ENCODE results near the gene TRAPPC10. TPM values are rescaled to one million over a fixed set of nuclear protein-coding genes. Genes with fewer than 3 reads are reported as not detected.
A peak's percentile ranks its signal among the peaks of the same experiment; 100 is the strongest.

Gene TRAPPC10
- total RNA-seq, 2 experiments from 2014 or later = 61.7 to 76.9 TPM

DNA sequence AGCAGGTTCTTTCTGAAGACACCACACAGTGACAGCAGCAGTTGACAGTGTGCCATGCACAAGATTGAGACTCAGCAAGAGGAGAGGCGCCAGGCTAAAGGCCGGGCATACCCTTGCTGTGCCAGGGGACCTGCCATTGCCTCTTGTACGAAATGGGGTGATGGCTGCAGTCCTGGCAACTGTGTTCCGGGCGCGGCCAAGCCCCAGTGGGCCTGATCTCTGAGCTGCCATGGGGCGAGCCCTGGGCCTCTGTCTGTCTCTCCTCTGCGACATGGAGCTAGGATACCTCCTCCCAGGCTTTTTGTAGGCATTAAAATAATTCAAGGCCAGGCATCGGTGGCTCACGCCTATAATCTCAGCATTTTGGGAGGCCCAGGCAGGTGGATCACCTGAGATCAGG, 9.6 kb upstream of the TRAPPC10 start:
- Mint-ChIP-seq H3K4me1 (no peaks in the 10 kb centered on the region), H3K9me3 (no peaks in the 10 kb centered on the region), H3K27me3 (peaks cover 15% of the 10 kb centered on the region), H3K36me3 (ENCODE audit: low read depth) (no peaks in the 10 kb centered on the region), H3K27ac (no peak overlapping the region), H3K4me3 (no peak overlapping the region)
- DNase-seq = no peak
- POLR2A ChIA-PET = no interaction called here
- CTCF ChIA-PET = interaction anchor here (2.2 kb wide), 1 partner anchor 10 kb away, joined by 7 read pairs; the partner anchor contains the start of gene TRAPPC10

DNA sequence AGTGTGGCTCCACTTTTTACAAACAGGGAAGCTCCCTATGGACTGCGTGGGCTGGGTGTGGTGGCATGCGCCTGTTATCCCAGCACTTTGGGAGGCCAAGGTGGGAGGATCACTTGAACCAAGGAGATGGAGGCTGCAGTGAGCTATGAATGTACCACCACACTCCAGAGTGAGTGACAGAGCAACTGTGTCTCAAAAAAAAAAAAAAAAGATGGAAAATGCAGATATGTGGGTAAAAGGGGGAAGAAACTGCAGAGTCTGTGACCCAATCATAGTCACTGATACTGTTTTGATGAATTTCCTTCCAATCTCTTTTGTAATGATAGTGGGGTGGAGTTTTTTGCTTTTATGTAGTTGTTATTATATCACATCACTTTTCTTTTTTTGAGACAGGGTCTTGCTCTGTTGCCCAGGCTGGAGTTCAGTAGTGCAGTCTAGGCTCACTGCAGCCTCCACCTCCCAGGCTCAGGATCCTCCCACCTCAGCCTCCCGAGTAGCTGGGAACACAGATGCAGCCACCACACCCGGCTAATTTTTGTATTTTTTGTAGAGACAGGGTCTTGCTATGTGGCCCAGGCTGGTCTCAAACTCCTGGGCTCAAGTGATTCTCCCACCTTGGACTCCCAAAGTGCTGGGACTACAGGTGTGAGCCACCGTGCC, 8.7 kb upstream of the TRAPPC10 start:
- Mint-ChIP-seq H3K27me3 (peaks cover 6% of the 10 kb centered on the region), H3K36me3 (ENCODE audit: low read depth) (peaks cover 3% of the 10 kb centered on the region), H3K9me3 (no peaks in the 10 kb centered on the region), H3K27ac (no peak overlapping the region), H3K4me1 (no peaks in the 10 kb centered on the region), H3K4me3 (no peak overlapping the region)
- DNase-seq = no peak
- ChIA-PET POLR2A (no interaction called here), CTCF (interaction anchor here (0.6 to 2.2 kb wide), 3 partner anchors 9 to 82 kb away, joined by 3 to 7 read pairs (median 5); partner anchors contain the start of gene TRAPPC10)

DNA sequence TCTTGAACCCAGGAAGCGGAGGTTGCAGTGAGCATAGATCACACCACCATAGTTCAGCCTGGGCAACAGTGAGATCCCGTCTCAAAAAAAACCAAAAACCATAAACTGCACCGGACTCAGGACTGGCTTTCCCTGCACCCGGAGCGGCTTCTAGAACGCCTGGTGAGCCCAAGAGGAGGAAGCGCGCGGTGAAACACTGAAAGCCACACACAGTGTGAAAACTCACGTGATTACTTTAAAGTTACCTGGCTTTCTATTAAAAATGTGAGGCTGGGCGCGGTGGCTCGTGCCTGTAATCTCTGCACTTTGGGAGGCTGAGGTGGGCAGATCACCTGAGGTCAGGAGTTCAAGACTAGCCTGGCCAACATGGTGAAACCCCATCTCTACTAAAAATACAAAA, 7.0 kb upstream of the TRAPPC10 start:
- Mint-ChIP-seq H3K27me3 (no peaks in the 10 kb centered on the region), H3K27ac (no peak overlapping the region), H3K4me1 (peaks cover 3% of the 10 kb centered on the region), H3K36me3 (ENCODE audit: low read depth) (peaks cover 4% of the 10 kb centered on the region), H3K9me3 (no peaks in the 10 kb centered on the region), H3K4me3 (no peak overlapping the region)
- POLR2A ChIA-PET = no interaction called here
- DNase-seq = no peak
- CTCF ChIA-PET = no interaction called here

DNA sequence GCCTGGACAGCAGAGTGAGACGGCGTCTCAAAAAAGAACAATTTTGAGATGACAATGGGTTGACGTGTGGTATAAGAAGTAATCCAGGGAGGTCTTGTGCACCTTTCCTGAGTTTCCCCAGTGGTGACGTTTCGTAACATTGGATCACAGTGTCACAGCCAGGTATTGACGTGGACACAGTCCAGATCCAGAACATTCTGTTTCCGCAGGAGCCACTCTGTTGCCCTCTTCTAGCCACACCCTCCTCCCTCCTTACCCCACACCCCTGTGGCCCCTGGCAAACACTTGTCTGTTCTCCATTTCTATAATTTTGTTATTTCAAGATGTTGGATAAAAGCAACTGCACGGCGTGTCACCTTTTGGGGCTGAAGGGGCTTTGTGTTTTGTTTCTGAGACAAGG, 6.5 kb upstream of the TRAPPC10 start:
- no peak for DNase-seq
- no peak overlapping the region for H3K27ac Mint-ChIP-seq
- CTCF ChIA-PET = no interaction called here
- peaks cover 8% of the 10 kb centered on the region for H3K4me1 Mint-ChIP-seq
- POLR2A ChIA-PET = no interaction called here
- no peak overlapping the region for H3K4me3 Mint-ChIP-seq
- no peaks in the 10 kb centered on the region for H3K9me3 Mint-ChIP-seq
- H3K36me3 Mint-ChIP-seq (ENCODE audit: low read depth) = peaks cover 6% of the 10 kb centered on the region
- no peaks in the 10 kb centered on the region for H3K27me3 Mint-ChIP-seq

DNA sequence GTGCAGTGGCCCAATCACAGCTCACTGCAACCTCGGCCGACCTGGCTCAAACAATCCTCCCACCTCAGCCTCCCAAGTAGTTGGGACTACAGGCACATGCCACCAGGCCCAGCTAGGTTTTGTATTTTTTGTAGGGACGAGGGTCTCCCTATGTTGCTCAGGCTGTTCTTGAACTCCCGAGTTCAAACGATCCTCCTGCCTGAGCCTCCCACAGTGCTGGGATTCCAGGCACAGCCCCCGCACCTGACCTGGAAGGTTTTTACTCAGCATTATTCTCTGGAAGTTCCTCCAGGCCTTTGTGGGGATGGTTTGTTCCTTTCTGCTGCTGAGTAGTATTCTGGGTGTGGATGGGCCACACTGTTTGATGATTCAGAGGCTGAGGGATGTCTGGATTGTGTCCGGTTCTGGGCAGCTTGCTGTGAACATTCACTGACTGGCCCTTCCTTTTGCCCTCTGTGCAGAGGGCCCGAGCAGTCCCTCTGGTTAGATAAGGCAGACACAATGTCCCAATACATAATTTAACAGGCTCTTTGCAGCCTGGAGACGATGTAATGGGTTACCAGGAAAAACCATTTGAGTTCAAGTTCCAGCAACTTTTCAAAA, 6.0 kb upstream of the TRAPPC10 start:
- Mint-ChIP-seq H3K9me3 (no peaks in the 10 kb centered on the region), H3K27ac (no peak overlapping the region), H3K27me3 (no peaks in the 10 kb centered on the region), H3K4me1 (peaks cover 11% of the 10 kb centered on the region), H3K4me3 (no peak overlapping the region), H3K36me3 (ENCODE audit: low read depth) (peaks cover 6% of the 10 kb centered on the region)
- POLR2A ChIA-PET = no interaction called here
- CTCF ChIA-PET = no interaction called here
- no peak for DNase-seq

DNA sequence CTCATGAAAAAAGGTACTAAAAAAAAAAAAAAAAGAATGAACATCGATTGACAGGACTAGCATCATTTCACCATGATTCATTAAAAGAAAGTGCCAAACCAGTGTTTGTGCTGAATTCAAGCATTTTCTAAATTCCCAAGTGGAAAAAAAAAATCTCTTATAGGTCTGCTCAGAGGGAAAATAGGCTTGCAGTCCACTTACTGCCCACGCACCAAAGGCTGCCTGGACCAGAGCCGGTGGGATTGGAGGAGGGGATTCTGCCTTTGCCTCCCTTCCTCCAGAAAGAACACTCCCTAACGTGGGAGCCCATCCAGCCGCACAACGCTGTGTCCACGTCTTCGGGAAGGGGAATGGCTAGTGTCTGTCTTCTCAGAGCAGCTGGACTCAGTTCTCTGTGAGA, 5.5 kb upstream of the TRAPPC10 start:
- H3K27ac Mint-ChIP-seq = no peak overlapping the region
- no peaks in the 10 kb centered on the region for H3K9me3 Mint-ChIP-seq
- H3K27me3 Mint-ChIP-seq = no peaks in the 10 kb centered on the region
- no peak for DNase-seq
- peaks cover 13% of the 10 kb centered on the region for H3K4me1 Mint-ChIP-seq
- CTCF ChIA-PET = no interaction called here
- POLR2A ChIA-PET = no interaction called here
- H3K4me3 Mint-ChIP-seq = no peak overlapping the region
- H3K36me3 Mint-ChIP-seq (ENCODE audit: low read depth) = peaks cover 8% of the 10 kb centered on the region

DNA sequence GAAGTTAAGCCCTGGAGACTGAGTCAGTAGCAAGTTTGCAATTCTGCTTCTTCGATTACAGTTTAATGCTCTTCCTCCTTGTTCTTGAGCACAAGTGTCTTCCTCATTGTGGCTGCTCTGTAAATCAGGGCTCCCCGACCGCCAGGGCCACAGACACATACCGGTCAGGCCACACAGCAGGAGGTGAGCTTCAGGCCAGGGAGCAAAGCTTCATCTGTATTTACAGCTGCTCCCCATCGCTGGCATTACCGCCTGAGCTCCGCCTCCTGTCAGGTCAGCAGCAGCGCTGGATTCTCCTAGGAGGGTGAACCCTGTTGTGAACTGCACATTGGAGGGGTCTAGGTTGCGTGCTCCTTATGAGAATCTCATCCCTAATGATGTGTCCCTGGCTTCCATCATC, 1.7 kb upstream of the TRAPPC10 start:
- peaks cover 33% of the 10 kb centered on the region for H3K4me1 Mint-ChIP-seq
- POLR2A ChIA-PET = no interaction called here
- CTCF ChIA-PET = interaction anchor here (0.8 kb wide), 1 partner anchor 12 kb away, joined by 3 read pairs; no protein-coding TSS in a partner anchor
- no peak overlapping the region for H3K27ac Mint-ChIP-seq
- H3K36me3 Mint-ChIP-seq (ENCODE audit: low read depth) = peaks cover 14% of the 10 kb centered on the region
- no peaks in the 10 kb centered on the region for H3K9me3 Mint-ChIP-seq
- no peaks in the 10 kb centered on the region for H3K27me3 Mint-ChIP-seq
- H3K4me3 Mint-ChIP-seq = no peak overlapping the region
- DNase-seq = no peak

DNA sequence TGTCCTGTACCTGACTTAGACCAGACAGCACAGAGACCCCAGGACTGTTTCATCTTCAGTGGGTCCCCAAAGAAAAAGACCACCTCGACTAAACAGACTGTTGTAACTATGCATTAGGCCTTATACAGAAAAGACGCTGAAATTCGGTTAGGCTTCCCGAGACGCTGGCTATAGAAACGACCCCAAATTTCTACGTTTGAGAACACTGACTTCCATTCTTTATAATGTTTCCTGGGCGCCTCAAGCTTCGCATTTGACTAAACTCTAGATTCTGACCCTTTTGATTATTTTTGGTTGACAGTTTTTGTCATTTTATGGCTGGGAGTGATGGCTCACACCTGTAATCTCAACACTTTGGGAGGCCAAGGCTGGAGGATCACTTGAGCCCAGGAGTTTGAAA, 986 bp upstream of the TRAPPC10 start:
- Mint-ChIP-seq H3K27me3 (no peaks in the 10 kb centered on the region), H3K9me3 (no peaks in the 10 kb centered on the region), H3K4me3 (peak overlapping the region; percentile 85), H3K27ac (peak overlapping the region; percentile 93), H3K4me1 (peaks cover 40% of the 10 kb centered on the region), H3K36me3 (ENCODE audit: low read depth) (peaks cover 14% of the 10 kb centered on the region)
- CTCF ChIA-PET = interaction anchor here (0.6 to 1.8 kb wide), 3 partner anchors 8 to 150 kb away, joined by 3 to 7 read pairs (median 3); no protein-coding TSS in a partner anchor
- POLR2A ChIA-PET = no interaction called here
- DNase-seq = no peak

DNA sequence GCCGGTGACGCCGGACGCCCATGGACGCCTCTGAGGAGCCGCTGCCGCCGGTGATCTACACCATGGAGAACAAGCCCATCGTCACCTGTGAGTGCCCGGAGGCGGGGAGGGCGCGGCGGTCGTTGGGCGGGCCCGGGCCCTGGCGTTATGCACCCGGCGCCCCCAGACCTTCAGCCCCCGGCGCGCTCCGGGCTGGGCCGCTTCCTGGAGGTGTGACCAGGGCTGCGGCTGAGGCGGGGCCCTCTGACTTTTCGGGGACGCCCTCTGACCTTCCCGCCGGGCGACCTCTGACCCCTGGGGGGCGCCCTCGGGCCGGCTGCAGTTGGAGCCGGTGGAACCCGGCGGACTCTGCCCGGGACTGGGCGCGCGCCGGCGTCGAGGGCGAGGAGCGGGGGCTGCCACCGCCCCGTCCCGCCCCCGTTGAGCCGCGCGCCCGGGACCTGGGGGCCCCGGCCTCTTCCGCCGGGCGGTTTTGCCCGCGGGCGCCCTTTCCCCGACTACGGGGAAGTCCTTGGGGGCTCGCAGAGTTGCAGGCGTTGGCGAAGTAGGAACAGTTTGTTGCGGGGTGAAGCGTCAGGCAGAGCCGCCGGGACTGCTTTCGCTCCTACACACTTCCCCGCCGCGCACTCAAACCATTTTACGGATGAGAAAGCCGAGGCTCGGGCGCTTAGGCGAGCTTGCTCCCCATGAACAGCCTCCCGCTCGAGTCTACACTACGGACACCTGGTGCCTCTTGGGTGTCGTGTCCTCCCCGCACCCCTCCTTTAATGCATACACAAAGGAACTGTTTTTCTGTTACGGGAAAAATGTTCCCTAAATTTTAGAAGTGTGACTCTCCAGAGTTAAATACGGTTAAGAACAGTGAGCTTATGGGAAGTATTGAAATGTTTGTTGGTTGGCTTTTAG, 618 bp downstream of the TRAPPC10 start:
- DNase-seq = peak; percentile 86
- H3K27ac Mint-ChIP-seq = peak overlapping the region; percentile 85
- no peaks in the 10 kb centered on the region for H3K27me3 Mint-ChIP-seq
- H3K4me3 Mint-ChIP-seq = peak overlapping the region; percentile 87
- H3K36me3 Mint-ChIP-seq (ENCODE audit: low read depth) = peaks cover 14% of the 10 kb centered on the region
- no peaks in the 10 kb centered on the region for H3K9me3 Mint-ChIP-seq
- POLR2A ChIA-PET = interaction anchor here (0.7 kb wide), 1 partner anchor 19 kb away, joined by 3 read pairs; no protein-coding TSS in a partner anchor
- peaks cover 51% of the 10 kb centered on the region for H3K4me1 Mint-ChIP-seq
- CTCF ChIA-PET = interaction anchor here (0.7 to 1.8 kb wide), 8 partner anchors 9 to 326 kb away, joined by 3 to 7 read pairs (median 3); partner anchors contain the start of gene RRP1

DNA sequence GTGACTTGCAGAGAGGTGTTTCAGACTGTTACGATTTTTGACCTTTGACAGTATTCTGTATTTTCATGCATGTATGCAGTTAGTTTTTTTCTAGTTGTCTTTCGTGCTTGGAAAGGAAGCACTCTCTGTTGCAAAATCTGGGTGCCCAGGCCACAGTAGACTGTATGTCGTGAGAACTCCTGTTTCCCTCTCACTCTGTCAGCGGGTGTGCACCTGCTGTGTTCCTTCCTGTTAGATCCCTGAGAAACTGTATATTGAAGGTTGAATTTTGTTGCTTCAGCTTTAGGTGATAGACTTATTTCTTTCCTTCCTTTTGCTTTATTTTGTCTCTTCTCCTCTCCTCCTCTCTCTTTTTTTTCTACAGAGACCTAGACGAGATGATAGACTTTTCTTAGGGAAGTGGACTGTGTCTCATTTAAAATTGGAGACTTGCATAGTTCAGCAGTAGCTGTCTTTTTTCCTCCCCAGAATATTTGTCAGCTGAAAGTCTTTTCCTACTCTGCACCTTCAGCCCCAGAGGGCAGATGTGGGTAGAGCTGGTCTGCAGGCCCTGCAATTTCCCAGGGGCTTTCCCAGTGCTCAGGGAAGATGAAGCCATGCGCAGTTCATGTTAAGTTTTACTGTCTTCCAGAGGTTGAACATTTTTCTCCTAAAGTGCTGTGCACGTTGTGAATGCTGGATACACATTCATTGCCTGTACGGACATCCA, 1.4 kb downstream of the TRAPPC10 start:
- H3K27me3 Mint-ChIP-seq = no peaks in the 10 kb centered on the region
- no peaks in the 10 kb centered on the region for H3K9me3 Mint-ChIP-seq
- CTCF ChIA-PET = interaction anchor here (0.7 to 1.3 kb wide), 9 partner anchors 11 to 325 kb away, joined by 3 to 4 read pairs (median 3); partner anchors contain the start of gene RRP1
- peaks cover 59% of the 10 kb centered on the region for H3K4me1 Mint-ChIP-seq
- H3K27ac Mint-ChIP-seq = peak overlapping the region; percentile 85
- POLR2A ChIA-PET = interaction anchor here (0.6 to 0.7 kb wide), 3 partner anchors 18 to 351 kb away, joined by 3 to 5 read pairs (median 4); no protein-coding TSS in a partner anchor
- peaks cover 11% of the 10 kb centered on the region for H3K36me3 Mint-ChIP-seq (ENCODE audit: low read depth)
- peak overlapping the region; percentile 87 for H3K4me3 Mint-ChIP-seq
- peak; percentile 46 for DNase-seq

DNA sequence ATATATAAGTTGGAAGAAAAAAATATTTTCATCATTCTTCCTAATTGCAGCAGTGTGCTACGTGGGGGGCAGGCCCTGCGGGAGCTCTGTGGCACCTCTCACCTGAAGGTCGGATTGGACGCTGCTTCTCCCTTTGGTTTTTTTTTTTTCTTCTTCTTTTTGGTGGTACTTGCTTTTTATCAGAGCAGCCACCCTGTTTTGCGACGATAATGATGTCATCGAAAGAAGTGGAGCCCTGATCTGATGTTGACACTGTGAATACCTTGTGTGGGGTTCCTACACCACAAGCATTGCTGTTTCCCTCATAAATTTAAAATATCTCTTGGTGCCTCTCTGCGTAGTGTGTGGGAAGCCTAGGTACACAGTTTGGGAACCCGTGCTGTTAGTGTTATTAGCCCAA, 5.5 kb downstream of the TRAPPC10 start:
- H3K4me3 Mint-ChIP-seq = no peak overlapping the region
- POLR2A ChIA-PET = no interaction called here
- no peak overlapping the region for H3K27ac Mint-ChIP-seq
- no peaks in the 10 kb centered on the region for H3K9me3 Mint-ChIP-seq
- peaks cover 6% of the 10 kb centered on the region for H3K36me3 Mint-ChIP-seq (ENCODE audit: low read depth)
- H3K27me3 Mint-ChIP-seq = no peaks in the 10 kb centered on the region
- no peak for DNase-seq
- H3K4me1 Mint-ChIP-seq = peaks cover 77% of the 10 kb centered on the region
- CTCF ChIA-PET = interaction anchor here (0.7 kb wide), 1 partner anchor 477 kb away, joined by 7 read pairs; no protein-coding TSS in a partner anchor

DNA sequence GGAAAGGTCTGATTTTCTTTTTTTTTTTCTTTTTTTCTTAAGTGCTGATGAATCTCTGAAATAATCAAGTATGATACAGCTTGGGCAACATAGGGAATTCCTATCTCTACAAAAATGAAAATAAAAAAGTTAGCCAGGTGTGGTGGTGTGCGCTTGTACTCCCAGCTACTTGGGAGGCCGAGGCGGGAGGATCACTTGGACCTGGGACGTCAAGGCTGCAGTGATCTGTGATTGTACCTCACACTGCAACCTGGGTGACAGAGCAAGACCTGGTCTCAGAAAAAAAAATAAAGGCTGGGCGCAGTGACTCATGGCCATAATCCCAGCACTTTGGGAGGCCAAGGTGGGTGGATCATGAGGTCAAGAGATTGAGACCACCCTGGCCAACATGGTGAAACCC, 6.0 kb downstream of the TRAPPC10 start:
- Mint-ChIP-seq H3K9me3 (no peaks in the 10 kb centered on the region), H3K27ac (no peak overlapping the region), H3K36me3 (ENCODE audit: low read depth) (peaks cover 6% of the 10 kb centered on the region), H3K27me3 (no peaks in the 10 kb centered on the region), H3K4me1 (peaks cover 79% of the 10 kb centered on the region), H3K4me3 (no peak overlapping the region)
- CTCF ChIA-PET = interaction anchor here (0.6 to 0.7 kb wide), 2 partner anchors 476 to 1642 kb away, joined by 3 to 7 read pairs; no protein-coding TSS in a partner anchor
- DNase-seq = no peak
- POLR2A ChIA-PET = no interaction called here
